Measurements from ENCODE around the gene GOPC. TPM values are rescaled to one million over a fixed set of nuclear protein-coding genes. Genes with fewer than 3 reads are reported as not detected.

The GOPC gene
- total and polyA plus RNA-seq, 4 donors: 11.4 to 54.5 (median 14.3) TPM

- peaks cover 0 to 19% (median 3%) of the 10 kb centered on the region in 5 donors for H3K4me1 ChIP-seq (ENCODE audit: control insufficient read depth in 5 of 5, insufficient read depth in 5 of 5, low read length in 5 of 5)
- H3K4me3 ChIP-seq: no peak overlapping the region
- no peak overlapping the region for H3K9ac ChIP-seq (ENCODE audit: insufficient read depth in 1 of 2, low read length in 2 of 2)
- TF ChIP-seq CTCF (IDR thresholded peaks at IDR 0.05; ENCODE audit: control extremely low read depth, extremely low read depth): no peak
- no peaks in the 10 kb centered on the region for H3K9me3 ChIP-seq (ENCODE audit: control insufficient read depth in 4 of 4, insufficient read depth in 3 of 4, low read length in 3 of 4)
- DNase-seq (peak; percentile 50 to 71 (median 61)), ATAC-seq (ENCODE audit: insufficient read depth, low FRiP score) (peak; percentile 38)
- 35 to 55% methylated on average over 55 to 64 of the region's 64 CpGs for WGBS, 2 donors
- H3K27ac ChIP-seq (ENCODE audit: low read depth in 1 of 2, low read length in 1 of 2): peak overlapping the region in 1 of 2 donors; percentile 46
- H3K27me3 ChIP-seq (ENCODE audit: control insufficient read depth in 3 of 3, insufficient read depth in 3 of 3, low read length in 2 of 3): no peaks in the 10 kb centered on the region
- peaks cover 3 to 28% (median 16%) of the 10 kb centered on the region in 4 donors for H3K36me3 ChIP-seq (ENCODE audit: control insufficient read depth in 4 of 4, insufficient read depth in 4 of 4, low read length in 4 of 4)
Measured at GRCh38 chr6:117547688-117548621, 54.4 kb downstream of the GOPC start.

DNA sequence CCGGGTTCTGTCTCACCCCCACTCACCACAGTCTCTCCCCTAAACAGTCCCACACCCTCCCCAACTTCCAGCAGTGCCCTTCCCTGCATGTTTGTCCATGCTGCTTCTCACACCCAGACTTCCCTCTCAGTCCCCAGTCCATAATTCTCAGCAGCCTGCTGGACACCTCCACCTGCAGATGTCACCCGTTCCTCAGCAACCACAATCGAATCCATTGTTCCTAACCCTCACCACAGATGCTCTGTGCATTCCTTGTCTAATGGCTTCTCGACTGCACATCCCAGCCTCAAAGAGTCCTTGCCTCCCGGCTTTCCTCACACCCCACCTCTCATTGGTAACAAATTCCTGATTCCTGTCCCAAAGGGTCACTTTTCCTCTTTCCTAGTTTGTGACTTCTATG lies 55.6 kb downstream of the GOPC start:
- TF ChIP-seq CTCF (IDR thresholded peaks at IDR 0.05; ENCODE audit: control extremely low read depth, extremely low read depth): no peak
- H3K27ac ChIP-seq (ENCODE audit: low read depth in 1 of 2, low read length in 1 of 2): no peak overlapping the region
- 91 to 96% methylated on average over 5 of the region's 5 CpGs for WGBS, 2 donors
- peaks cover 0 to 19% (median 1%) of the 10 kb centered on the region in 5 donors for H3K4me1 ChIP-seq (ENCODE audit: control insufficient read depth in 5 of 5, insufficient read depth in 5 of 5, low read length in 5 of 5)
- no peak overlapping the region for H3K9ac ChIP-seq (ENCODE audit: insufficient read depth in 1 of 2, low read length in 2 of 2)
- H3K27me3 ChIP-seq (ENCODE audit: control insufficient read depth in 3 of 3, insufficient read depth in 3 of 3, low read length in 2 of 3): no peaks in the 10 kb centered on the region
- H3K9me3 ChIP-seq (ENCODE audit: control insufficient read depth in 4 of 4, insufficient read depth in 3 of 4, low read length in 3 of 4): no peaks in the 10 kb centered on the region
- DNase-seq (no peak), ATAC-seq (ENCODE audit: insufficient read depth, low FRiP score) (no peak)
- H3K36me3 ChIP-seq (ENCODE audit: control insufficient read depth in 4 of 4, insufficient read depth in 4 of 4, low read length in 4 of 4): peaks cover 3 to 30% (median 18%) of the 10 kb centered on the region in 4 donors
- H3K4me3 ChIP-seq: no peak overlapping the region

GRCh38 chr6:117545161-117545595 lies 57.1 kb downstream of the GOPC start:
- TF ChIP-seq CTCF (IDR thresholded peaks at IDR 0.05; ENCODE audit: control extremely low read depth, extremely low read depth): no peak
- DNase-seq (no peak), ATAC-seq (ENCODE audit: insufficient read depth, low FRiP score) (no peak)
- no peaks in the 10 kb centered on the region for H3K27me3 ChIP-seq (ENCODE audit: control insufficient read depth in 3 of 3, insufficient read depth in 3 of 3, low read length in 2 of 3)
- peaks cover 7 to 31% (median 27%) of the 10 kb centered on the region in 4 donors for H3K36me3 ChIP-seq (ENCODE audit: control insufficient read depth in 4 of 4, insufficient read depth in 4 of 4, low read length in 4 of 4)
- H3K9ac ChIP-seq (ENCODE audit: insufficient read depth in 1 of 2, low read length in 2 of 2): no peak overlapping the region
- 92 to 96% methylated on average over 4 of the region's 4 CpGs for WGBS, 2 donors
- no peak overlapping the region for H3K4me3 ChIP-seq
- no peaks in the 10 kb centered on the region for H3K9me3 ChIP-seq (ENCODE audit: control insufficient read depth in 4 of 4, insufficient read depth in 3 of 4, low read length in 3 of 4)
- H3K4me1 ChIP-seq (ENCODE audit: control insufficient read depth in 5 of 5, insufficient read depth in 5 of 5, low read length in 5 of 5): peaks cover 0 to 15% (median 1%) of the 10 kb centered on the region in 5 donors
- H3K27ac ChIP-seq (ENCODE audit: low read depth in 1 of 2, low read length in 1 of 2): no peak overlapping the region

Measured in lung (tissue), 12 donors.